Measurements from ENCODE around the gene NDUFB10. TPM values are rescaled to one million over a fixed set of nuclear protein-coding genes. Genes with fewer than 3 reads are reported as not detected.
A peak's percentile ranks its signal among the peaks of the same experiment; 100 is the strongest.

The NDUFB10 gene
- total RNA-seq, 4 donors from 2014 or later, result 214 to 400 (median 243) TPM

DNA sequence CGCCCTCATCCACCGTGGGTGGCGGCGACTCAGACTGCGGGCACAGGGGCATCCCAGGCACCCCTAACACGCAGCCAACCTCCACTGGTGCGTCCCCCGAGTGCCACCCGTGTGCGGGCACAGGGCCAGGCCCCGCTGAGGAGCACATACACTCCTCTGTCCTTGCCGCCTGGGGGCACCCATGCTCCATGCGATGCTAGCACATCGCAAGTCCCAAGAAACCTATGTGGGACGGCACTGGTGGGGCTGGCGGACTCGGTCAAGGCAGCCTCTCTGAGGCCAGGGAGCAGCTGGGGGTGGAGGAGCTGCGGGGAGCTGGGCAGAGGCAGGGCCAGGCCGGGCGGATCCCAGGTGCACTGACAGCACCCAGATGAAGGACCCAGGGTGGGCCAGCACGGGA, 46.3 kb downstream of the NDUFB10 start:
- Histone ChIP-seq H3K9me3 (no peaks in the 10 kb centered on the region), H3K27ac (no peak overlapping the region), H3K36me3 (peaks cover 0 to 39% of the 10 kb centered on the region in 2 donors), H3K4me1 (peaks cover 4 to 71% (median 44%) of the 10 kb centered on the region in 3 donors), H3K4me3 (no peak overlapping the region), H3K27me3 (no peaks in the 10 kb centered on the region)
- no peak for ATAC-seq
- WGBS, 2 donors (ENCODE audit: low coverage in 1 of 2), result 40% methylated on average over 1 of the region's 21 CpGs; no CpG with 5 or more reads in 1 of the 2 donors
- TF ChIP-seq EP300 (IDR thresholded peaks at IDR 0.05) (no peak), CTCF (IDR thresholded peaks at IDR 0.05) (no peak)

- Histone ChIP-seq H3K27me3 (no peaks in the 10 kb centered on the region), H3K9me3 (no peaks in the 10 kb centered on the region), H3K4me1 (peaks cover 4 to 73% (median 44%) of the 10 kb centered on the region in 3 donors), H3K27ac (no peak overlapping the region), H3K36me3 (peaks cover 0 to 32% of the 10 kb centered on the region in 2 donors), H3K4me3 (no peak overlapping the region)
- TF ChIP-seq CTCF (IDR thresholded peaks at IDR 0.05) (no peak), POLR2A (IDR thresholded peaks at IDR 0.05) (no peak), EP300 (IDR thresholded peaks at IDR 0.05) (no peak)
- ATAC-seq, result no peak
- 90 to 93% methylated on average over 4 of the region's 8 CpGs for WGBS, 2 donors (ENCODE audit: low coverage in 1 of 2)
These were observed 47.0 kb downstream of the NDUFB10 start for GRCh38 chr16:2006317-2006716.

DNA sequence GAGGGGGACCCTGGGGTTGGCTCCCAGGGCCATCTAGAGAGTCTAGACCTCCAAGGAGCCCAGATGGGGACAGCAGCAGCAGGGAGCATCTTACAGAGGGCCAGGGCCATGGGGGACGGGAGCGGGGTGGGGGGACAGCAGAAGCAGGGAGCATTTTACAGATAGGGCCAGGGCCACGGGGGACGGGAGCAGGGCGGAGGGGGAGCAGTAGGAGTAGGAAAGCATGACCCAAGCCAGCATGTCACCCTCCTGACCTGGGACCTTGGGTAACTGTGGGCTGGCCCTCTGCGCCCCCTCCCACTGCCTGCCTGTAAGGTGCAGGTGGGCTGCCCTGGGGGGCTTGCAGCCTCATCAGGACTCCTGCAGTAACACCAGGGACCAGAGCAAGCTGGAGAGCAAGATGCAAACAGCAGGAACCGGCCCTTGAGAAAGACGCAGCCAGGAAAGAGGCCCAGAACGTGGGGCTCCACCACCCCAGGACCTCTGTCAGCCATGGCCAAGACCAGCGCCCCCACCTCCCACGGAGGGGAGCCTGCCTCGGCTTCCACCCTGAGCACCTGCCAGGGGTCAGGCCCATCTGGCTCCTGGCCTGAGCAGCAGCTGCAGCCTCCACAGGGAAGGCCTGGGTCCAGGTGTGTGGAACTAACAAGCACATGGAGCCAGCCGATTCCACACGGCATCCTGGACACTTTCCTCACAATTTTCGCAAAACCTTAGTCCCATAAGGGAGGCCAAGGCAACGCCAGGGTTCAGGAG, 47.9 kb downstream of the NDUFB10 start:
- H3K4me3 ChIP-seq, result peak overlapping the region in 1 of 2 donors; percentile 70
- WGBS, 2 donors (ENCODE audit: low coverage in 1 of 2), result 76% methylated on average over 6 of the region's 16 CpGs; no CpG with 5 or more reads in 1 of the 2 donors
- H3K9me3 ChIP-seq, result no peaks in the 10 kb centered on the region
- H3K4me1 ChIP-seq, result peaks cover 4 to 73% (median 44%) of the 10 kb centered on the region in 3 donors
- no peaks in the 10 kb centered on the region for H3K27me3 ChIP-seq
- peaks cover 0 to 22% of the 10 kb centered on the region in 2 donors for H3K36me3 ChIP-seq
- ATAC-seq, result no peak
- peak overlapping the region in 1 of 4 donors; percentile 95 for H3K27ac ChIP-seq
- no peak for TF ChIP-seq POLR2A (IDR thresholded peaks at IDR 0.05)
- no peak for TF ChIP-seq CTCF (IDR thresholded peaks at IDR 0.05)
- no peak for TF ChIP-seq POLR2AphosphoS5 (IDR thresholded peaks at IDR 0.05)
- no peak for TF ChIP-seq EP300 (IDR thresholded peaks at IDR 0.05)

- ATAC-seq, result no peak
- Histone ChIP-seq H3K36me3 (peaks cover 0 to 14% of the 10 kb centered on the region in 2 donors), H3K27ac (peak overlapping the region in 3 of 4 donors; percentile 39 to 95 (median 95)), H3K9me3 (no peaks in the 10 kb centered on the region), H3K4me3 (peak overlapping the region in 1 of 2 donors; percentile 70), H3K27me3 (no peaks in the 10 kb centered on the region), H3K4me1 (peaks cover 4 to 71% (median 44%) of the 10 kb centered on the region in 3 donors)
- WGBS, 2 donors (ENCODE audit: low coverage in 1 of 2), result 57 to 60% methylated on average over 4 to 9 of the region's 15 CpGs
- TF ChIP-seq POLR2A (IDR thresholded peaks at IDR 0.05), result no peak
- no peak for TF ChIP-seq EP300 (IDR thresholded peaks at IDR 0.05)
- TF ChIP-seq CTCF (IDR thresholded peaks at IDR 0.05), result no peak
- TF ChIP-seq POLR2AphosphoS5 (IDR thresholded peaks at IDR 0.05), result no peak
These were observed 48.7 kb downstream of the NDUFB10 start for GRCh38 chr16:2008009-2008526.
